Testis (tissue), 2 donors: Measurements from ENCODE around the gene WIPF3.

Experiments
- CTCF ChIP-seq, 3 experiments: fragments of 450-650 bp in 2 of 3; fragments of 200-600 bp in 1 of 3; sonication (generic) in 1 of 3; IDR thresholded peaks; one replicate each; pipeline ENCODE4 v1.5.1; 2016 to 2019; ENCODE audit warnings: antibody characterized with exemption in 3 of 3, mild to moderate bottlenecking in 2 of 3, moderate library complexity in 1 of 3
- POLR2A ChIP-seq: fragments of 450-650 bp; IDR thresholded peaks from one replicate; pipeline ENCODE4 v1.6.1; 2017; ENCODE audit warnings: antibody characterized with exemption, mild to moderate bottlenecking, moderate library complexity

- TF ChIP-seq CTCF (IDR thresholded peaks at IDR 0.05) (no peak), POLR2A (no peak)
Measured at GRCh38 chr7:29852457-29852856, 46.1 kb downstream of the WIPF3 start.
